ENCODE data around the gene MANBA. TPM values are rescaled to one million over a fixed set of nuclear protein-coding genes. Genes with fewer than 3 reads are reported as not detected.

Gene MANBA
- total RNA-seq, 1 donor from 2014 or later: 15.7 TPM

DNA sequence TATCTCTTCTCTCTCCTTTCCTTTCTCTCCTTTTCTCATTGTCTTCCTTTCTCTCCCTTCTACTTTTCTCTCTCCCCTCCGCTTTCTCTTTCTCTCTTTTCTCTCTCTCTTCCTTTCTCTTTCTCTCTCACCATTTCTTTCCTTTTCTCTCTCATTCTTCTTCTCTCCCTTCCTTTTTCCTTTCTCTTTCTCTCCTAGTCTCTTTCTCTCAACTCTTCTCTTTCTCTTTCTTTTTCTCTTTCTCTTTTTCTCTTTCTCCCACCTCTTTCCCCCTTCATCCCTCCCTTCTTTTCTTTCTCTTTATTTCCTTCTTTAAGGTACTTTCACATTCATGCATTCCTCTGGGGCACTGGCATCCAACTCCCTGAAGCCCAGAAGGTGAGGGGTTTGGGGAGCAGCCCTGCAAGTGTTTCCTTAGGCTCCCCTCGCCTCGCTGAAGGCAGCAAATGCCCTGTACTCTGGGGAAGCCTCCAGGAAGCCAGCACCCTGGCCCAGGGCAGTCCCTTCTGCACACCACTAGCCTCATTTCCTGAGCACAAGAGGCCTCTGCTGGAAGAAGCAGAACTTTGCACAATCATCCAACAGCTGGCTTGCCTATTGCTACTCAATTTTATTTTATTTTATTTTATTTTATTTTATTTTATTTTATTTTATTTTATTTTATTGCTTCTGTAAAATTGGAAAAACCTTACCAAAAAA lies 135.4 kb downstream of the MANBA start:
- intact Hi-C loops (cut with micrococcal nuclease): loop anchor here (1.0 kb wide), 6 partner anchors 9 to 280 kb away; partner anchors contain the start of gene SLC39A8

DNA sequence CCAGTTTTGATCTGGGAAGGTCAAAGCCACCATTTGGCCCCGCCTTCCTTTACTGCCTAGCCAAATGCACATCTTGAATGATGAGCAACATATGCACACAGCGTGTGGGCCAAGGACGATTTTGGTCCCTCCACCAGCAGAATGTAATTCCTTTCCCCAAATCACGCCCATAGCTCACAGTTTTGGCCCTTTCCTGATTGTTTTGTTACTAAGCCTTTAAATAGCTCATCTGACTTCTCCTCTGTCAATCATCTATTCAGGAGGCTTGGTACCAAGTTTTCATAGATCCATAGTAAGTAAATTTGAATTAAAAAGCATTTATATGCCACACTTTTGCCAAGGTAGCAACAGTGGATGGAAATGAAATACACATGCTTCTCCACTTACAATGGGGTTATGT lies 136.3 kb downstream of the MANBA start:
- intact Hi-C loops (cut with micrococcal nuclease): loop anchor here (5.0 kb wide), 1 partner anchor 468 kb away; no protein-coding TSS in a partner anchor

DNA sequence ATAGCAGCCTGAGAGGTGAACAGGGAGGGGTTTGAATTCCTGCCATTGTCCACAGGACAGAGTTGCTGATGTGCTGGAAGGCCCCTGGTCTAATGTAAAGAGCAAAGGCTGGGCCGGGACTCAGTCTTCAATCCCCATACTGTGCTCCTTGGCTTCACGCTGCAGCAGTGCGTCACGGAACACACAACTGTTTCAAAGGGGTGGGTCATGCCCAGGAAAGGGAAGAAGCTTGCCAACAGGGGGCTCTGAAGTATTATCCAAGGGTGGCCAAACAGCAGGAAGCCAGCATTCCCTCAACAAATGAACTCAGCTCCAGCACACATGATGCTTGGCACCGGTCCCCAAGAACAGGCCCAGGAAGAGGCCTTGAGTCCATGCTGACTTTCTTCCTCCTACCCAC lies 137.1 kb downstream of the MANBA start:
- intact Hi-C loops (cut with micrococcal nuclease): loop anchor here (5.0 kb wide), 1 partner anchor 469 kb away; no protein-coding TSS in a partner anchor

GRCh38 chr4:102620697-102621497 lies 139.9 kb downstream of the MANBA start:
- intact Hi-C loops (cut with micrococcal nuclease): loop anchor here (2.0 to 5.0 kb wide), 2 partner anchors 388 to 471 kb away; no protein-coding TSS in a partner anchor

GRCh38 chr4:102619776-102620631 lies 140.8 kb downstream of the MANBA start:
- intact Hi-C loops (cut with micrococcal nuclease): loop anchor here (2.0 to 10.0 kb wide), 3 partner anchors 55 to 472 kb away; no protein-coding TSS in a partner anchor

DNA sequence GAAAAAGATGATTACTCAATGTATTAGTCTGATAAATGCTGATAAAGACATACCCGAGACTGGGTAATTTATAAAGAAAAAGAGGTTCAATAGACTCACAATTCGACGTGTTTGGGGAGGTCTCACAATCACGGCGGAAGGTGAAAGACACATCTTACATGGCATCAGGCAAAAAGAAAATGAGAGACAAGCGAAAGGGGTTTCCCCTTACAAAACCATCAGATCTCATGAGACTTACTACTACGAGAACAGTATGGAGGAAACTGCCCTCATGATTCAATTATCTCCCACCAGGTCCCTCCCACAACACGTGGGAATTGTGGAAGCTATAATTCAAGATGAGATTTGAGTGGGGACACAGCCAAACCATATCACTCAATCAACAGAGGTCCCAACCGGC lies 141.7 kb downstream of the MANBA start:
- intact Hi-C loops (cut with micrococcal nuclease): loop anchor here (10.0 kb wide), 1 partner anchor 54 kb away; no protein-coding TSS in a partner anchor

DNA sequence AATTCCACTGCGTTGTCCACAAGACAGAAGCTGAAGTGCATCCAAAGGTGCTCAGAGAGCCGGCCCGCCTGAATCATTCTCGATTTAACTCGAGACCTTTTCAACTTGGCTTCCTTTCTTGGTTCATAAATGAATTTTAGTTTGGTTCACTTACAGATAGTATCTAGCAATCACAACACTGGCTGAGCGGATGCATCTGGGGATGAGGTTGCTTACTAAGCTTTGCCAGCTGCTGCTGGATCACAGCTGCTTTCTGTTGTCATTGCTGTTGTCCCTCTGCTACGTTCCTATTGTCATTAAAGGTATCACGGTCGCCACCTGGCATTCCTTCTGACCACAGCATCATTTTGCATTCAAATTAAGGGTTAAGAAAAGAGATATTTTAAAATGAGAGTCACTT lies 144.1 kb downstream of the MANBA start:
- intact Hi-C loops (cut with micrococcal nuclease): loop anchor here (1.0 to 10.0 kb wide), 2 partner anchors 9 to 52 kb away; no protein-coding TSS in a partner anchor

GRCh38 chr4:102614801-102615200 lies 146.0 kb downstream of the MANBA start:
- intact Hi-C loops (cut with micrococcal nuclease): loop anchor here (5.0 to 10.0 kb wide), 3 partner anchors 50 to 212 kb away; partner anchors contain the start of gene UBE2D3

DNA sequence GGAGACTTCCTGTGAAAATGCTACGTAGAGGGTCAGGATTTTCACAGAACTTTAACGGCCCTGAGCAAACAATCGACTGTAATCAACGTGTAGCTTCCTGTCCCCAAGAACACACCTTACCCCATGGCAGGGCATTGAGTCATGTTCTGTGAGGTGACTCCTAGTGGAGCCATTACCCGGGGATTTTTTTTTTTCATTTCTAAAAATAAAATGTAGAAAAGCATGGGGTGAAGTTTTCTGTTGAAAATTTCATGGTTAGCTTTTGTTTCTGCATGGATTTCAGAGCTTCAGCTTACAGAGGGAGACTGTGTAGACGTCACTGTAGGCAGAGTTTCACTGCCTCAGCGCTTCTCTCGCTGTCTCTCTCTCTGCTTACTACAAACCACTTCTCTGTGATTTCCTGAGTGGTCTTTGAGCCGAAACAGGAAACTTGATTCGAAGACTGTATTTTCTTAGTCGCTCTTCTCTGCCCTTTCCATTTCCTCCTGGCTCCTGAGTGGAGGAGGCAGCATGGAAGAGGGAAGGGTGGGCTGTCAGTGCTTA lies 147.9 kb downstream of the MANBA start:
- intact Hi-C loops (cut with micrococcal nuclease): loop anchor here (1.0 to 10.0 kb wide), 6 partner anchors 15 to 268 kb away; partner anchors contain the start of genes NFKB1, SLC39A8 and UBE2D3

GRCh38 chr4:102612210-102612609 lies 148.6 kb downstream of the MANBA start:
- intact Hi-C loops (cut with micrococcal nuclease): loop anchor here (2.0 to 10.0 kb wide), 5 partner anchors 47 to 267 kb away; partner anchors contain the start of genes NFKB1, SLC39A8 and UBE2D3

DNA sequence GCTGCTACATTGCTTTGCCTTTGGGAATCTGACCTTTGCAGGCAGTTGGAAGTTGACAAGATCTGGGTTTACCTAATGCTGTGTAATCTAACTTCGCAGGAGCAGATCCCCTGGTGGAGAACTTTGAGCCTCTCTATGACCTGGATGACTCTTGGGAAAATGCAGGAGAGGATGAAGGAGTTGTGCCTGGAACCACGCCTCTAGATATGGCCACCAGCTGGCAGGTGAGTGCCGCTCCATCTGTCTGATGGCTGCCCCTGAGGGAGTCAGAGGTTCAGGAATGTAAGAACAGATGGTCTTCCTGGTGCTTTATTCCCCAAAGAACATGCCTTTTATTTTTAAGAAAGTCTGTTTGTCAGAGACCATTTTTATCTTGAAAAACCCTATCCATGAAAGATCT lies 150.3 kb downstream of the MANBA start:
- intact Hi-C loops (cut with micrococcal nuclease): loop anchor here (5.0 to 10.0 kb wide), 3 partner anchors 46 to 217 kb away; partner anchors contain the start of gene UBE2D3

DNA sequence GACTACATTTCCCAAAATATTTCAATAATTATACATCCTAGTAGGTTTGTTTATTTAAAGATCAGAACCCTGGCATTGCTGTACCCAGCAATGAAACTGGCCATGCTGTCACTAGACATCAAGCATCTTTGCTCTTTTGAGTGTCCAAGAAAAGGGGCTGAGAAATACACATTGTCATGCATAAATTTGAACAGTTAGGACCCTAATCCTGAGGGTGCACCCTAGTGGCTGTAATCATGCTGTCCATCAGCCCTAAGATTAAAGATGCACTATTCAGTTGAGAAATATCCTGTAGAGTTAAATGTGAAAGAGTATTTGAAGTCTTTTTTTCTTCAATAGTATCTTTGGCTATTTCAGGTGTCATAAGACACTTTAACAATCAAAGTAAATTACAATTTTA lies 150.8 kb downstream of the MANBA start:
- intact Hi-C loops (cut with micrococcal nuclease): loop anchor here (5.0 to 10.0 kb wide), 3 partner anchors 45 to 217 kb away; partner anchors contain the start of gene UBE2D3

DNA sequence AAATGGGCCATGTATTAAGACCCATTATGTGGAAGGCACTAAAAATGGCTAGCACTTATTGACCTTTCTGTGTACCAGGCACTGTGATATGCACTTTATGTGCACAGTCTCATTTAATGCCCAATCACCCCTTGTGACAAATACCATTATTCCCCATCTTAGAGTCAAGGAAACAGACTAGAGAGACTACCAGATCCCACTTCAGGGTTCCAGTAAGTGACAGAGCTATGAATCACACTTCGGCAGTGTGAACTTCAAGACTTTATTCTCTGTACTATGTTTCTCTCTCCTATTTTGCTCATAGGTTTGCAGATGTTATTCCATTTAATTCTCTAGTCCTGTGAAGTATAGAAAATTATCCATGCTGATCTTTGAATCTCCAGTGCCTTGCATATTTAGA lies 152.6 kb downstream of the MANBA start:
- intact Hi-C loops (cut with micrococcal nuclease): no loop called here

- intact Hi-C loops (cut with micrococcal nuclease): no loop called here
These were observed 153.8 kb downstream of the MANBA start for GRCh38 chr4:102606846-102607450.

GRCh38 chr4:102606261-102606660 lies 154.5 kb downstream of the MANBA start:
- intact Hi-C loops (cut with micrococcal nuclease): no loop called here

GRCh38 chr4:102604222-102604940 lies 156.4 kb downstream of the MANBA start:
- intact Hi-C loops (cut with micrococcal nuclease): loop anchor here (2.0 kb wide), 1 partner anchor 18 kb away; no protein-coding TSS in a partner anchor

- intact Hi-C loops (cut with micrococcal nuclease): no loop called here
These were observed 159.1 kb downstream of the MANBA start for GRCh38 chr4:102601586-102602227.

DNA sequence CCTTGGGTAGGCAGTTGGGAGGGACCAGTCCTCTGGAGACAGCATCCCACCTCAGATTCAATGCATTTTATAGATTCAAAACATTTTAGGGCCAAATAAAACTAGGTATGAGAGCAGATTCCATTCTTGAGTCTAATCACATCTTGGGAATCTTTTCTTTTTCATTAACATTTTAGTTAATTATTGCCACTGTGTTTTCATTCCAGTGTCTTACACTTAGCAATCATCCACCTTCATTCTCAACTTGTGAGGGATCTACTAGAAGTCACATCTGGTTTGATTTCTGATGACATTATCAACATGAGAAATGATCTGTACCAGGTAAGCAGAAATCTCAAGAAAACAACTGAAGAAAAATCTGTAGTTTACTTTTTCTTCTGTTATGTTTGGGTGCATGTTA lies 160.1 kb downstream of the MANBA start:
- intact Hi-C loops (cut with micrococcal nuclease): no loop called here

- intact Hi-C loops (cut with micrococcal nuclease): no loop called here
These were observed 160.9 kb downstream of the MANBA start for GRCh38 chr4:102599886-102600285.

Data from T-helper 2 cell treated with Interferon-gamma antibody and Interleukin-4, amounts not matched to agents 100 ng/mL and 5 ng/mL, for 36 hours (primary cell).